Testis (tissue), 3 donors: ENCODE measurements around the gene TBC1D1. TPM values are rescaled to one million over a fixed set of nuclear protein-coding genes. Genes with fewer than 3 reads are reported as not detected.

Experiments
- DNase-seq: peaks from one replicate; pipeline ENCODE4 v3.0.0-alpha.2; 2019
- H3K27ac ChIP-seq, 2 donors: fragments of 200-600 bp; sonication (generic); one replicate each; pipeline ENCODE4 v1.5.1; 2019
- H3K27me3 ChIP-seq: fragments of 200-600 bp; sonication (generic); one replicate; pipeline ENCODE4 v1.5.1; 2019
- H3K36me3 ChIP-seq: fragments of 200-600 bp; sonication (generic); one replicate; pipeline ENCODE4 v1.5.1; 2017; ENCODE audit warnings: low read depth; ENCODE audit errors: missing control alignments
- H3K4me1 ChIP-seq: fragments of 200-600 bp; sonication (generic); one replicate; pipeline ENCODE4 v1.5.1; 2019
- H3K4me3 ChIP-seq, 2 donors: fragments of 200-600 bp; sonication (generic); one replicate each; pipeline ENCODE4 v1.5.1; 2017 to 2019
- H3K9me3 ChIP-seq: fragments of 200-600 bp; sonication (generic); one replicate; pipeline ENCODE4 v1.5.1; 2017
- CTCF ChIP-seq, 3 experiments: fragments of 450-650 bp in 2 of 3; fragments of 200-600 bp in 1 of 3; sonication (generic) in 1 of 3; IDR thresholded peaks; one replicate each; pipeline ENCODE4 v1.5.1; 2016 to 2019; ENCODE audit warnings: antibody characterized with exemption in 3 of 3, mild to moderate bottlenecking in 2 of 3, moderate library complexity in 1 of 3
- POLR2A ChIP-seq: fragments of 450-650 bp; IDR thresholded peaks from one replicate; pipeline ENCODE4 v1.6.1; 2017; ENCODE audit warnings: antibody characterized with exemption, mild to moderate bottlenecking, moderate library complexity
- WGBS, 2 donors: methylation state at CpG; one replicate each; pipeline ENCODE4 v1.1.5; 2018; 5-methylcytosine and 5-hydroxymethylcytosine counted together
- intact Hi-C: fragments of 100-400 bp; cut with DNase I; formaldehyde crosslinking; loops from one replicate; pipeline ENCODE4 v1.15.1; 2023; ENCODE audit warnings: low total_unique reads
- polyA plus RNA-seq: library from polyadenylated mRNA; stranded (reverse); fragments of 350-450 nt; fragmentation: Illumina TruSeq; extraction: RNeasy Lipid Tissue Mini Kit (QIAGEN cat#74804); gene quantifications from one replicate; pipeline ENCODE4 v1.2.3, GENCODE V29; 2014; ENCODE audit warnings: low read depth, low replicate concordance; ENCODE audit not compliant: insufficient read depth
- total RNA-seq, 2 donors: library from RNA; depleted of rRNA; stranded (reverse); fragments of >200 nt; gene quantifications; one replicate each; pipeline ENCODE4 v1.2.3, GENCODE V29; 2016

The TBC1D1 gene
- total and polyA plus RNA-seq, 3 donors from 2014 or later: 130 to 208 (median 167) TPM

- no peaks in the 10 kb centered on the region for H3K4me1 ChIP-seq
- H3K4me3 ChIP-seq: no peak overlapping the region
- intact Hi-C loops: no loop called here
- no peaks in the 10 kb centered on the region for H3K9me3 ChIP-seq
- WGBS, 2 donors: 78 to 84% methylated on average over 9 of the region's 9 CpGs
- no peaks in the 10 kb centered on the region for H3K27me3 ChIP-seq
- DNase-seq: no peak
- H3K27ac ChIP-seq: no peak overlapping the region
- no peaks in the 10 kb centered on the region for H3K36me3 ChIP-seq
- TF ChIP-seq POLR2A: no peak
- TF ChIP-seq CTCF (IDR thresholded peaks at IDR 0.05): no peak
Measured at GRCh38 chr4:37949636-37950426, 58.9 kb downstream of the TBC1D1 start.

GRCh38 chr4:37951461-37952352 is 60.8 kb downstream of the TBC1D1 start:
- WGBS, 2 donors: 86% methylated on average over 10 of the region's 10 CpGs
- DNase-seq: no peak

GRCh38 chr4:37953156-37953555 is 62.3 kb downstream of the TBC1D1 start:
- intact Hi-C loops: no loop called here
- H3K27me3 ChIP-seq: no peaks in the 10 kb centered on the region
- no peak for TF ChIP-seq CTCF (IDR thresholded peaks at IDR 0.05)
- no peak overlapping the region for H3K4me3 ChIP-seq
- no peaks in the 10 kb centered on the region for H3K9me3 ChIP-seq
- no peaks in the 10 kb centered on the region for H3K4me1 ChIP-seq
- no peak overlapping the region for H3K27ac ChIP-seq
- WGBS, 2 donors: 38 to 53% methylated on average over 1 of the region's 1 CpG
- no peaks in the 10 kb centered on the region for H3K36me3 ChIP-seq
- no peak for DNase-seq

More at GRCh38 chr4:37951461-37952352, 60.8 kb downstream of the TBC1D1 start:
- no peaks in the 10 kb centered on the region for H3K36me3 ChIP-seq
- intact Hi-C loops: no loop called here
- no peak for TF ChIP-seq CTCF (IDR thresholded peaks at IDR 0.05)
- TF ChIP-seq POLR2A: no peak
- no peaks in the 10 kb centered on the region for H3K9me3 ChIP-seq
- H3K27me3 ChIP-seq: no peaks in the 10 kb centered on the region
- H3K4me1 ChIP-seq: no peaks in the 10 kb centered on the region
- no peak overlapping the region for H3K4me3 ChIP-seq
- no peak overlapping the region for H3K27ac ChIP-seq

GRCh38 chr4:37953620-37954293 is 62.9 kb downstream of the TBC1D1 start:
- no peak for TF ChIP-seq POLR2A
- no peak for TF ChIP-seq CTCF (IDR thresholded peaks at IDR 0.05)
- Histone ChIP-seq H3K4me3 (no peak overlapping the region), H3K9me3 (no peaks in the 10 kb centered on the region), H3K27ac (no peak overlapping the region), H3K36me3 (no peaks in the 10 kb centered on the region), H3K27me3 (no peaks in the 10 kb centered on the region), H3K4me1 (no peaks in the 10 kb centered on the region)
- DNase-seq: no peak
- 71 to 76% methylated on average over 7 of the region's 7 CpGs for WGBS, 2 donors
- intact Hi-C loops: no loop called here
